Measurements from ENCODE around the gene PTPMT1. TPM values are rescaled to one million over a fixed set of nuclear protein-coding genes. Genes with fewer than 3 reads are reported as not detected.
"Not testable (repeated sequence)": the region's sequence is repeated elsewhere in the genome, so short reads cannot be mapped to it uniquely, and the experiment has no call there.

Gene PTPMT1
- total RNA-seq, 1 donor from 2014 or later = 68.5 TPM

GRCh38 chr11:47558695-47559094 lies 6.7 kb upstream of the PTPMT1 start:
- no peak for DNase-seq (ENCODE audit: extremely low spot score in 2 of 2)
- H3K27ac ChIP-seq = no peak overlapping the region
- no peaks in the 10 kb centered on the region for H3K9me3 ChIP-seq
- TF ChIP-seq POLR2AphosphoS5 (IDR thresholded peaks at IDR 0.05; ENCODE audit: insufficient read depth in 1 of 2, low read depth in 1 of 2) (no peak), CTCF (IDR thresholded peaks at IDR 0.05) (no peak), POLR2A (IDR thresholded peaks at IDR 0.05) (no peak)
- H3K36me3 ChIP-seq = no peaks in the 10 kb centered on the region
- intact Hi-C loops (cut with DNase I) = loop anchor here (10.0 kb wide), 1 partner anchor 94 kb away; no protein-coding TSS in a partner anchor
- no peaks in the 10 kb centered on the region for H3K27me3 ChIP-seq
- H3K4me3 ChIP-seq = no peak overlapping the region
- H3K4me1 ChIP-seq = peaks cover 2% of the 10 kb centered on the region

- no peak overlapping the region for H3K27ac ChIP-seq
- no peak overlapping the region for H3K4me3 ChIP-seq
- peaks cover 7% of the 10 kb centered on the region for H3K4me1 ChIP-seq
- DNase-seq (ENCODE audit: extremely low spot score in 2 of 2) = no peak
- no peaks in the 10 kb centered on the region for H3K27me3 ChIP-seq
- H3K9me3 ChIP-seq = no peaks in the 10 kb centered on the region
- H3K36me3 ChIP-seq = no peaks in the 10 kb centered on the region
- TF ChIP-seq POLR2AphosphoS5 (IDR thresholded peaks at IDR 0.05; ENCODE audit: insufficient read depth in 1 of 2, low read depth in 1 of 2) = no peak
- no peak for TF ChIP-seq POLR2A (IDR thresholded peaks at IDR 0.05)
- TF ChIP-seq CTCF (IDR thresholded peaks at IDR 0.05) = no peak
- intact Hi-C loops (cut with DNase I) = no loop called here
Observed at GRCh38 chr11:47560426-47560825, 5.0 kb upstream of the PTPMT1 start.

- DNase-seq (ENCODE audit: extremely low spot score in 2 of 2) = not testable (repeated sequence)
Observed at GRCh38 chr11:47562393-47562792, 3.0 kb upstream of the PTPMT1 start.

GRCh38 chr11:47564366-47564765 lies 1.0 kb upstream of the PTPMT1 start:
- Histone ChIP-seq H3K27ac (peak overlapping the region; percentile 92), H3K4me1 (peaks cover 21% of the 10 kb centered on the region)
- H3K4me3 ChIP-seq; DNase-seq (ENCODE audit: extremely low spot score in 2 of 2); H3K27me3 ChIP-seq; intact Hi-C loops (cut with DNase I); H3K9me3 ChIP-seq; H3K36me3 ChIP-seq: not testable (repeated sequence)

More at GRCh38 chr11:47562393-47562792, 3.0 kb upstream of the PTPMT1 start:
- H3K36me3 ChIP-seq; H3K4me3 ChIP-seq; intact Hi-C loops (cut with DNase I); H3K27me3 ChIP-seq; H3K9me3 ChIP-seq; H3K27ac ChIP-seq: not testable (repeated sequence)
- peaks cover 21% of the 10 kb centered on the region for H3K4me1 ChIP-seq

GRCh38 chr11:47564933-47565339 lies 463 bp upstream of the PTPMT1 start:
- Histone ChIP-seq H3K4me3 (peak overlapping the region; percentile 91 to 96), H3K4me1 (peaks cover 21% of the 10 kb centered on the region), H3K27ac (peak overlapping the region; percentile 92), H3K27me3 (no peaks in the 10 kb centered on the region), H3K9me3 (no peaks in the 10 kb centered on the region), H3K36me3 (peaks cover 0 to 7% of the 10 kb centered on the region in 2 donors)
- intact Hi-C loops (cut with DNase I) = no loop called here
- DNase-seq (ENCODE audit: extremely low spot score in 2 of 2) = no peak
- TF ChIP-seq POLR2AphosphoS5 (IDR thresholded peaks at IDR 0.05; ENCODE audit: insufficient read depth in 1 of 2, low read depth in 1 of 2) = peak in 1 of 2 donors; percentile 7
- no peak for TF ChIP-seq CTCF (IDR thresholded peaks at IDR 0.05)

GRCh38 chr11:47566149-47566698 lies 825 bp downstream of the PTPMT1 start:
- Histone ChIP-seq H3K4me3 (peak overlapping the region; percentile 91 to 96), H3K9me3 (no peaks in the 10 kb centered on the region), H3K36me3 (peaks cover 0 to 17% of the 10 kb centered on the region in 2 donors), H3K27me3 (no peaks in the 10 kb centered on the region), H3K4me1 (peaks cover 21% of the 10 kb centered on the region), H3K27ac (peak overlapping the region; percentile 92)
- DNase-seq (ENCODE audit: extremely low spot score in 2 of 2) = no peak
- intact Hi-C loops (cut with DNase I) = no loop called here
- TF ChIP-seq POLR2A (IDR thresholded peaks at IDR 0.05) (no peak), POLR2AphosphoS5 (IDR thresholded peaks at IDR 0.05; ENCODE audit: insufficient read depth in 1 of 2, low read depth in 1 of 2) (no peak), CTCF (IDR thresholded peaks at IDR 0.05) (no peak)
